Neuronal stem cell (in vitro differentiated cells): ENCODE measurements around the gene SLC16A7.

Experiments
- DNase-seq: peaks from one replicate; pipeline ENCODE4 v3.0.0-alpha.2; 2013; ENCODE audit warnings: low spot score
- H2AFZ ChIP-seq: one replicate; pipeline ENCODE4 v1.6.1; 2013; ENCODE audit warnings: mild to moderate bottlenecking, low read length, inconsistent platforms
- H2AK5ac ChIP-seq: 2 replicates; pipeline ENCODE4 v1.6.1; 2013; ENCODE audit warnings: low read depth, mild to moderate bottlenecking, inconsistent platforms, low read length, moderate library complexity, mixed read lengths
- H2BK120ac ChIP-seq: 2 replicates; pipeline ENCODE4 v1.6.1; 2013; ENCODE audit warnings: low read depth, mild to moderate bottlenecking, inconsistent platforms, low read length, moderate library complexity, mixed read lengths
- H2BK12ac ChIP-seq: one replicate; pipeline ENCODE4 v1.6.1; 2013; ENCODE audit warnings: low read length, inconsistent platforms
- H2BK15ac ChIP-seq: 2 replicates; pipeline ENCODE4 v1.6.1; 2013; ENCODE audit warnings: mild to moderate bottlenecking, low read length, inconsistent platforms, mixed read lengths
- H2BK5ac ChIP-seq: one replicate; pipeline ENCODE4 v1.6.1; 2013; ENCODE audit warnings: inconsistent platforms, mild to moderate bottlenecking, low read length, moderate library complexity
- H3K14ac ChIP-seq: one replicate; pipeline ENCODE4 v1.6.1; 2013; ENCODE audit warnings: low read length, inconsistent platforms
- H3K18ac ChIP-seq: 2 replicates; pipeline ENCODE4 v1.6.1; 2013; ENCODE audit warnings: low read length, inconsistent platforms
- H3K23ac ChIP-seq: 2 replicates; pipeline ENCODE4 v1.6.1; 2013; ENCODE audit warnings: low read depth, mild to moderate bottlenecking, mixed read lengths, low read length, inconsistent platforms; ENCODE audit not compliant: poor library complexity
- H3K27ac ChIP-seq: replicated peaks from 3 replicates; pipeline ENCODE4 v1.5.1; 2013; ENCODE audit warnings: low read length, inconsistent platforms
- H3K27me3 ChIP-seq, 3 experiments: 2 replicates each; pipeline ENCODE4 v1.6.1; 2013; ENCODE audit warnings: low read length in 3 of 3, mild to moderate bottlenecking in 2 of 3, inconsistent platforms in 1 of 3, low read depth in 1 of 3, mixed read lengths in 1 of 3, moderate library complexity in 1 of 3; ENCODE audit not compliant: control insufficient read depth in 3 of 3, insufficient read depth in 3 of 3
- H3K36me3 ChIP-seq, 2 donors: replicated peaks in 1 of 2; 2 replicates each; pipeline ENCODE4 v1.6.1; 2013; ENCODE audit warnings: low read length in 2 of 2; ENCODE audit not compliant: control insufficient read depth in 2 of 2, insufficient read depth in 2 of 2
- H3K4ac ChIP-seq: 2 replicates; pipeline ENCODE4 v1.6.1; 2013; ENCODE audit warnings: inconsistent platforms, mild to moderate bottlenecking, low read length, moderate library complexity
- H3K4me1 ChIP-seq, 2 donors: 1 replicate in 1 of 2; 2 replicates in 1 of 2; pipeline ENCODE4 v1.6.1; 2013; ENCODE audit warnings: low read length in 2 of 2, low read depth in 1 of 2; ENCODE audit not compliant: control insufficient read depth in 2 of 2, insufficient read depth in 1 of 2
- H3K4me2 ChIP-seq: one replicate; pipeline ENCODE4 v1.6.1; 2013; ENCODE audit warnings: mild to moderate bottlenecking, low read length, inconsistent platforms; ENCODE audit not compliant: insufficient read depth, poor library complexity, severe bottlenecking
- H3K4me3 ChIP-seq, 2 donors: 2 replicates each; pipeline ENCODE4 v1.5.1; 2013; ENCODE audit warnings: low read length in 2 of 2, mild to moderate bottlenecking in 2 of 2, inconsistent platforms in 1 of 2, moderate library complexity in 1 of 2
- H3K79me1 ChIP-seq: one replicate; pipeline ENCODE4 v1.6.1; 2013; ENCODE audit warnings: low read depth, mild to moderate bottlenecking, inconsistent platforms, low read length, moderate library complexity
- H3K9ac ChIP-seq: one replicate; pipeline ENCODE4 v1.6.1; 2013; ENCODE audit warnings: mild to moderate bottlenecking, low read depth, low read length, inconsistent platforms; ENCODE audit not compliant: poor library complexity
- H3K9me3 ChIP-seq, 2 donors: replicated peaks in 1 of 2; 2 replicates each; pipeline versions ENCODE3 to v1.6.1; 2013; ENCODE audit warnings: low read length in 2 of 2, mild to moderate bottlenecking in 2 of 2, inconsistent platforms in 1 of 2, low read depth in 1 of 2, mixed read lengths in 1 of 2, moderate library complexity in 1 of 2; ENCODE audit not compliant: control insufficient read depth in 2 of 2, insufficient read depth in 1 of 2
- H4K8ac ChIP-seq: one replicate; pipeline ENCODE4 v1.6.1; 2013; ENCODE audit warnings: low read depth, mild to moderate bottlenecking, inconsistent platforms, low read length, moderate library complexity
- H4K91ac ChIP-seq: one replicate; pipeline ENCODE4 v1.6.1; 2013; ENCODE audit warnings: low read length, low read depth, mild to moderate bottlenecking, inconsistent platforms; ENCODE audit not compliant: poor library complexity
- WGBS, 2 donors: extraction: QIAGEN DNeasy Blood & Tissue Kit; methylation state at CpG; one replicate each; pipeline ENCODE4 v1.1.7; 2013; ENCODE audit warnings: missing lambda C conversion rate in 2 of 2, mixed read lengths in 1 of 2; ENCODE audit not compliant: insufficient read length in 2 of 2, insufficient replicate concordance in 1 of 2; ENCODE audit errors: extremely low coverage in 2 of 2; 5-methylcytosine and 5-hydroxymethylcytosine counted together

SLC16A7 gene

GRCh38 chr12:59672273-59672672, 76.4 kb downstream of the SLC16A7 start:
- Histone ChIP-seq H3K27me3 (no peaks in the 10 kb centered on the region), H3K36me3 (no peaks in the 10 kb centered on the region), H3K4me2 (no peak overlapping the region), H3K23ac (no peak overlapping the region), H3K79me1 (no peaks in the 10 kb centered on the region), H2BK5ac (no peak overlapping the region), H2BK15ac (no peak overlapping the region), H3K14ac (no peak overlapping the region), H2AFZ (no peak overlapping the region), H3K27ac (no peak overlapping the region), H3K9me3 (no peaks in the 10 kb centered on the region), H4K91ac (no peak overlapping the region), H3K18ac (no peak overlapping the region), H2BK120ac (no peak overlapping the region), H3K4ac (no peak overlapping the region), H3K9ac (no peak overlapping the region), H3K4me1 (no peaks in the 10 kb centered on the region), H3K4me3 (no peak overlapping the region), H2AK5ac (no peak overlapping the region), H2BK12ac (no peak overlapping the region), H4K8ac (no peak overlapping the region)
- no peak for DNase-seq
- no CpG with 5 or more reads among the region's 2 CpGs for WGBS, 2 donors

- H4K8ac ChIP-seq = no peak overlapping the region
- no peak overlapping the region for H2BK12ac ChIP-seq
- no peak overlapping the region for H4K91ac ChIP-seq
- no peak overlapping the region for H3K27ac ChIP-seq
- no peaks in the 10 kb centered on the region for H3K79me1 ChIP-seq
- no CpG with 5 or more reads among the region's 1 CpG for WGBS, 2 donors
- no peak overlapping the region for H3K18ac ChIP-seq
- H3K4me2 ChIP-seq = no peak overlapping the region
- no peak overlapping the region for H2AK5ac ChIP-seq
- no peak overlapping the region for H3K4ac ChIP-seq
- H3K14ac ChIP-seq = no peak overlapping the region
- H3K4me1 ChIP-seq = no peaks in the 10 kb centered on the region
- H3K36me3 ChIP-seq = no peaks in the 10 kb centered on the region
- H3K9me3 ChIP-seq = peaks cover 0 to 1% of the 10 kb centered on the region in 2 donors
- no peaks in the 10 kb centered on the region for H3K27me3 ChIP-seq
- H2BK5ac ChIP-seq = no peak overlapping the region
- no peak overlapping the region for H3K9ac ChIP-seq
- H3K4me3 ChIP-seq = no peak overlapping the region
- H2BK120ac ChIP-seq = no peak overlapping the region
- H2AFZ ChIP-seq = no peak overlapping the region
- H2BK15ac ChIP-seq = no peak overlapping the region
- H3K23ac ChIP-seq = no peak overlapping the region
- DNase-seq = no peak
Measured at GRCh38 chr12:59675461-59675860, 79.6 kb downstream of the SLC16A7 start.

- H3K27ac ChIP-seq = no peak overlapping the region
- no peak overlapping the region for H4K8ac ChIP-seq
- H2BK120ac ChIP-seq = no peak overlapping the region
- H3K4me1 ChIP-seq = no peaks in the 10 kb centered on the region
- no peak overlapping the region for H4K91ac ChIP-seq
- no peak overlapping the region for H3K18ac ChIP-seq
- H2AFZ ChIP-seq = no peak overlapping the region
- H2AK5ac ChIP-seq = no peak overlapping the region
- WGBS, 2 donors = no CpG with 5 or more reads among the region's 3 CpGs
- H3K36me3 ChIP-seq = no peaks in the 10 kb centered on the region
- peaks cover 0 to 1% of the 10 kb centered on the region in 2 donors for H3K9me3 ChIP-seq
- no peak overlapping the region for H2BK5ac ChIP-seq
- peak overlapping the region; percentile 56 for H3K14ac ChIP-seq
- no peak overlapping the region for H3K4me3 ChIP-seq
- H3K27me3 ChIP-seq = no peaks in the 10 kb centered on the region
- H3K4me2 ChIP-seq = no peak overlapping the region
- no peak overlapping the region for H2BK15ac ChIP-seq
- no peak for DNase-seq
- no peaks in the 10 kb centered on the region for H3K79me1 ChIP-seq
- no peak overlapping the region for H3K23ac ChIP-seq
- H3K4ac ChIP-seq = no peak overlapping the region
- H3K9ac ChIP-seq = no peak overlapping the region
- H2BK12ac ChIP-seq = peak overlapping the region; percentile 73
Measured at GRCh38 chr12:59677857-59678256, 82.0 kb downstream of the SLC16A7 start.

DNA sequence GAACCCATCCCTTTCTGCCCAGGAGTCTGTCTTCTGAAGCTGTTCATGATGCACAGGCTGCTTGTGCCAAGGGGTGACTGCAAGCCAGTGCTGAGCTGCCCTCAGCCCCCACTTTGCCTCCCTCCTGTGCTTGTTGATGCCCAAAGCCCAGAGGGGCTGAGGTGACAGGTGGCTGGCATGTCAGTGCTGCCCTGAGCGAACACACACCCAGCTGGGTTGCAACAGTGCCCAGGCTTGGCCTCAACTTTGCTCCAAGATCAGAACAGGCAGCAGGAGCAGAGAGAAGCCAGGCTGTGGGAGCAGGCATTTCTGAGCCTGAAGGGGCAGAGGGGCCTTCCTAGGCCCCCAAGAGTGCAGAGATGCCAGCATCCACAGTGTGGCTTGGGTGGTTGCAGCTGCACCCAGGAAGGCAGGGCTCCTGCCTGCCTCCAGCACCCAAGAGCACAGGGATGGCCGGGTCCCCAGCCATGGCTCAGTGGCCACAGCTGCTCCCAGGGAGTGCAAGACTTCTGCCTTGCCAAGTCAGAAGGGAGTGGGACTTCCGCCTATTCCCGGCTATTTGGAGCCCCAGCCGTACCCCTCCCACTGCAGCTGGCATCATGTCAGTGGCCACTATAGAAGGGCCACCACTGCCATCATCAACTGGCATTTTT, 83.1 kb downstream of the SLC16A7 start:
- H3K79me1 ChIP-seq = no peaks in the 10 kb centered on the region
- no peaks in the 10 kb centered on the region for H3K4me1 ChIP-seq
- WGBS, 2 donors = no CpG with 5 or more reads among the region's 5 CpGs
- no peak overlapping the region for H3K4me3 ChIP-seq
- H3K9ac ChIP-seq = no peak overlapping the region
- H3K4ac ChIP-seq = no peak overlapping the region
- no peak overlapping the region for H2BK120ac ChIP-seq
- H4K91ac ChIP-seq = no peak overlapping the region
- no peak overlapping the region for H2BK5ac ChIP-seq
- no peak overlapping the region for H4K8ac ChIP-seq
- no peak overlapping the region for H3K27ac ChIP-seq
- peak overlapping the region; percentile 35 for H3K23ac ChIP-seq
- DNase-seq = no peak
- no peak overlapping the region for H2BK15ac ChIP-seq
- no peak overlapping the region for H3K4me2 ChIP-seq
- no peaks in the 10 kb centered on the region for H3K36me3 ChIP-seq
- H3K27me3 ChIP-seq = no peaks in the 10 kb centered on the region
- no peak overlapping the region for H3K14ac ChIP-seq
- peaks cover 0 to 1% of the 10 kb centered on the region in 2 donors for H3K9me3 ChIP-seq
- no peak overlapping the region for H2BK12ac ChIP-seq
- no peak overlapping the region for H3K18ac ChIP-seq
- H2AFZ ChIP-seq = no peak overlapping the region
- H2AK5ac ChIP-seq = no peak overlapping the region
